ENCODE measurements around the gene PIF1.
"Not testable (repeated sequence)": the region's sequence is repeated elsewhere in the genome, so short reads cannot be mapped to it uniquely, and the experiment has no call there.

Gene PIF1

DNA sequence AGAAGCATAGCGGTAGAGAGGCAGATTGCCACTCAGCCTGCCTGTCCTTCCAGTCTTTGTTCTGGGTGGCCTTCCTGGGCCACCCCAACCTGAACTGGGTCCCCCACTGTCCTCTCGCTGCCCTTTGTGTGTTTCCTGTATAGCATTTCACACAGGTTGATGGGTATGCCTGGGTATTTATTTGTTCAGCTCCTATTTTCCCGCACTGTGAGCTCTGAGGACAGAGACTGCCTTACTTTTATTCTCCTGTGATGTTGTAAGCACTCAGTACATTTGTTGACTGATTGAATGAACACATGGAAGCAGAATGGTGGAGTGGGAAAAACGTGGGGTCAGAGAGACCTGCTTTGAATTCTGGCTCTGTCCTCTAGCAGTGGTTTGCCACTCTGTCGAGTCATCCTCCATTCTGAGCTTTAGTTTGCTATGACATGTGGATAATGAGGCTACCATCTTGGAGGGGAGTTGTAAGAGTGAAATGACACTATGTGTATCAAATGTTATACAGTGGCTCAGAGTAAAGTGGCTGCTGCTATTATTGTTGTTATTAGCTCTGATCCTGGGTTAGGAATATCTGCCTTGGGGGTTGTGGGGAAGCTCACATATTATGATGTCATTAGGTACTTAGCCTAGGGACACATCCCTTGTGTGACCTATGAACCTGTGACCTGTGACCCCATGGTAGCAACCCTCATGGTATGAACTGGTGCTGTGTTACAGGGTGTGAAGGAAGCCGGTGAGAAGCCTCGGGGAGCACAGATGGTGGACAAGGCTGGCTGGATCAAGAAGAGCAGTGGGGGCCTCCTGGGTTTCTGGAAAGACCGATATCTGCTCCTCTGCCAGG, 22.6 kb upstream of the PIF1 start:
- DNase-seq (ENCODE audit: low read depth) = no peak

DNA sequence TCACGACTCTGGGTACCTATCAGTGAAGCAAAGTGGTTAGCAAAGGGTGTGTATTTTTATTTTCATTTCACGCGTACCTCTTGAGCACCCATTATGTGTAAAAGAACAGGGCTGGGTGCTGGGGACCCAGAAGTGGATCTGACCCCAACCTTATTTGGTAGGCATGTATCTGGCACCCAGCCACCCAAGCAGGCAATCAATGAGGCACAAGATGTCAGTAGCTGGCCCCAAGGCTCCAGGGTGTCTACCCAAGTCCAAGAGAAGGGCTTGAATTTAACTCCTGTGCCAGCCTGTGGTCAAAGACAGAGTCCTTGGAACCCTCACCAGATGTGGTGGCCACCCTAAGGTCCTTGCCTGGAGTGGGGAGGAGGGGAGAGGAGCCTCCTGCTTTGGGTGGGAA, 22.0 kb upstream of the PIF1 start:
- no peak for DNase-seq (ENCODE audit: low read depth)

DNA sequence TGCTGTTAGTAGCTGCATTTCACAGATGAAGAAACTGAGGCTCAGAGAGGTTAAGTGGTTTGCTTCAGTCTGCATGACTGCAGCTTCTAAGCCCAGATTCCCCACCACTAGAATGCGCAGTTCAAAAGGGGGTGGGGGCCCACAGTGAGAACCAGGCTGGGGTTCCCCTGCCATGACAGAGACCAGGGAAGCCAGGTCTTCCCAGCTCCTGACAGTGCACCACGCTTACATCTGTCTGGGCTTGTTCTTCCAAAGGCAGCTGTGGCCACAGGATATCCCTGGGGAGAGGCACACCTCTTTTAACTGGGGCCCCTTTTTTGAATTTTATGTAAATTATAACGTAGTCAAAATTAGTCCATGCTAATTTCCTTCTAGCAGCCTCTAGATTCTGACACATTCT, 21.6 kb upstream of the PIF1 start:
- no peak for DNase-seq (ENCODE audit: low read depth)

DNA sequence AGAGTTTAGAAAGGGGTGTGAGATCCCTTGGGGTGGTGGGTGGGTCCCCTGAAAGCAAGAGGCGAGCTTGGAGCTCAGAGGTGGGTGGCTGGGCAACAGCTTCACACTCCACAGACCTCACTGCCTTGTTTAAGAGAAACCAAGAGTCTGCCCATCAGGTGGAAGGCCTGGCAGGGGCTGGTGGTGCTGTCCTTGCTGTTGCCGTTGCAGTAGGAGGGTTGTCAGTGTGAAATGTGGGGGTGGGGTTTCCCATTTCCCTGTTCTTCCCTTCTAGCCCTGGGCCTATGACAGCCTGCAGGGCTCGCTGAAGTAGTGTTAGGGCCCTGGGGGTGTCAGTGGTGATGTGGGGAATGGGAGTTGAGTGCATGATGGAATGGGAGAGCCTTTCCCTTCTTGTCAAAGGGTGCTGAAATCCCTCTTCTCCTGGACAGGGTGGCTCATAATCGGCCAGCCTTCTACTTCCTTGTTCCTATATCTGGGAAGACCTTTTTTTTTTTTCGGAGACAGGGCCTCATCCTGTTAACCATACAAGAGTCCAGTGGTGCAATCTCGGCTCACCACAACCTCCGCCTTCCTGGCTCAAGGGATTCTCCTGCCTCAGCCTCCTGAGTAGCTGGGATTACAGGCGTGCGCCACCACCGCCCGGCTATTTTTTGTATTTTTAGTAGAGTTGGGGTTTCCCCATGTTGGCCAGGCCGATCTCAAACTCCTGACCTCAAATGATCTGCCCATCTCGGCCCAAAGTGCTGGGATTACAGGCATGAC, 20.6 kb upstream of the PIF1 start:
- DNase-seq (ENCODE audit: low read depth) = no peak

- DNase-seq (ENCODE audit: low read depth) = no peak
Observed at GRCh38 chr15:64845183-64845611, 19.8 kb upstream of the PIF1 start.

- no peak for DNase-seq (ENCODE audit: low read depth)
Observed at GRCh38 chr15:64844576-64845145, 19.2 kb upstream of the PIF1 start.

- no peak for DNase-seq (ENCODE audit: low read depth)
Observed at GRCh38 chr15:64843991-64844390, 18.5 kb upstream of the PIF1 start.

- peak; percentile 82 for DNase-seq (ENCODE audit: low read depth)
Observed at GRCh38 chr15:64842986-64843561, 17.6 kb upstream of the PIF1 start.

DNA sequence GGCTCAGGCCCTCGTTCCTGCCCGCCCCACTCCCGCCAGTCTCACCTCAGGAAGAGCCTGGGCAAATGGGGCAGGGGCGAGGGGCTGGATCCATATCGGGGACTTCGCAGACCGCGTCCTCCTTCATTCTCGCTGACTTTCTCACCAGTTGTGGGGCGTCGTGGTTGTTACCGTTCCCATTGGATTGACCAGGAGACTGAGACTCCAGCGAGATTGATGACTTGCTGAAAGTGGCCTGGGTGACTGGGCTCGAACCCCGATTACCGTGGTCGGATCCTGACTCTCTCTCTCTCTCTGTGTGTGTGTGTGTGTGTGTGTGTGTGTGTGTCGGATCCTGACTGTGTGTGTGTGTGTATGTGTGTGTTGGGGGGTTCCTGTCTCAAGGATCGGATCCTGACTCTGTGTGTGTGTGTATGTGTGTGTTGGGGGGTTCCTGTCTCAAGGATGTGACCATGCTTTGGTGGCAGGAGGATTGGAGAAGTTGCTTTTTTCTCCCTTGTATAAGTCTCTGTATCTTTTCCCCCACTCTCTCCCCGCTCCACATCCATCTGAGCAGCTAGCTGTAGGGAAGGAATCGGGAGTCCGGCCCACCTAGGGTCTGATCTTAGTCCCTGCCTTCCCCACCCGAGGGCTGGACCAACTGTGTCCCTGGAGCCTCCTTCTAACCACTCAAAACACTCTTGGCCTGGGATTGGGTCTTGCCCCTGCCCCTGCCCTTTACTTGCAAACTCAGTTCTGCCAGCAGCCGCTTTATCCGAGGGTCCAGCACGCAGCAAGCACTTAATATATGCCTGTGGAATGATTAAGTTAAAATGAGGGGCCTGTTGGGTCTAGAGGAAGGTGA, 16.9 kb upstream of the PIF1 start:
- peak; percentile 54 for DNase-seq (ENCODE audit: low read depth)

GRCh38 chr15:64841344-64842095, 16.1 kb upstream of the PIF1 start, which contains the start of gene PLEKHO2:
Gene PLEKHO2, plus strand, starts transcription at chr15:64841915. Its CDS starts 102 bp downstream, at chr15:64842017.
- peak; percentile 94 for DNase-seq (ENCODE audit: low read depth)

GRCh38 chr15:64841060-64841343, 15.6 kb upstream of the PIF1 start:
- DNase-seq (ENCODE audit: low read depth) = no peak

- no peak for DNase-seq (ENCODE audit: low read depth)
Observed at GRCh38 chr15:64837502-64837901, 12.1 kb upstream of the PIF1 start.

DNA sequence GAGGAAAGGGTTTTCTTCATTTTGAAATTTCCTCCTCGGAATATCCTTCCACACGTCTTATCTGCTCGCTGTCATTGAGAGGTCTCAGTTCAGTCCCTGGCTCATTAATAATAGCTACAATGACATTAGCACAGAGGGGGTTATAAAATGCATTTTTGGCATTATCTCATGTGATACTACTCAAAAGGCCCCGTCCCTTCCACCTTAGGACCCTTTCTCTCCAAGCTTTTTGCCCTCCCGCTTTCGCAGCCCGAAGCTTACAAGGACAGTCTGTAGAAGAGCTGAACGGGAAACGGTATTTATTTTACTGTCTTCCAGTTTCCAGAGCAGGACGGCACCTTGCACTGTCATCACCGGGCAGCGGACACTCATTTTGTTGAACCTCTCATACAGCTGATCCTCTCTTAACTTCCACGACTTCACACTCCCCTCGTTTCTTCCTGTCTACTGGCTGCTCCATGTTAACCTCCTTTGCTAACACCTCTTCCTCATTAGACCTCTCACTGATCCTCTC, 10.6 kb upstream of the PIF1 start:
- DNase-seq (ENCODE audit: low read depth) = no peak

DNA sequence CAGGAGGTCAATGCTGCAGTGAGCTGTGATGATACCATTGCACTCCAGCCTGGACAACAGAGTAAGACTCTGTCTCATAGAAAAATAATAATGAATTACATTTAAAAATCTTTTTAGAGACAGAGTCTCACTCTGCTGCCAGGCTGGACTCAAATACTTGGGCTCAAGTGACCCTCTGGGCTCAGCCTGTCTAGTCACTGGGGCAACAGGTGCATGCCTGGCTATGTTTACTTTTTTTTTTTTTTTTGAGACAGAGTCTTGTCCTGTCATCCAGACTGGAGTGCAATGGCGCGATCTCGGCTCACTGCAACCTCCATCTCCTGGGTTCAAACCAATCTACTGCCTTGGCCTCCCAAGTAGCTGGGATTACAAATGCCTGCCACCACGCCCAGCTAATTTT, 8.2 kb upstream of the PIF1 start:
- no peak for DNase-seq (ENCODE audit: low read depth)

- peak; percentile 90 for DNase-seq (ENCODE audit: low read depth)
Observed at GRCh38 chr15:64828985-64829384, 3.5 kb upstream of the PIF1 start.

GRCh38 chr15:64824929-64825430, 467 bp downstream of the PIF1 start:
- no peak for DNase-seq (ENCODE audit: low read depth)

- no peak for DNase-seq (ENCODE audit: low read depth)
Observed at GRCh38 chr15:64816452-64816851, 9.0 kb downstream of the PIF1 start.

DNA sequence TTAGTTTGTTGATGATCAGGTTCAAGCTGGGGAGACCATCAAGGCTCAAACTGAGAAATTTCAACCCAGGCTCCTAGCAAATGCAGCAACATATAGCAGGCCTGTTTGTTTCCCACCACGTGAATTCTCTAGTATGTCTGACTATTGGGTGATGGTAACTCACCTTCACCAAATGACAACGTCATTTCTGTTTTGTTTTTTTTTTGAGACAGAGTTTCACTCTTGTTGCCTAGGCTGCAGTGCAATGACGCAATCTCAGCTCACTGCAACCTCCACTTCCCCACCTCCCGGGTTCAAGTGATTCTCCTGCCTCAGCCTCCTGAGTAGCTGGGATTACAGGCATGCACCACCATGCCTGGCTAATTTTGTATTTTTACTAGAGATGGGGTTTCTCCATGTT, 10.5 kb downstream of the PIF1 start:
- DNase-seq (ENCODE audit: low read depth) = not testable (repeated sequence)

DNA sequence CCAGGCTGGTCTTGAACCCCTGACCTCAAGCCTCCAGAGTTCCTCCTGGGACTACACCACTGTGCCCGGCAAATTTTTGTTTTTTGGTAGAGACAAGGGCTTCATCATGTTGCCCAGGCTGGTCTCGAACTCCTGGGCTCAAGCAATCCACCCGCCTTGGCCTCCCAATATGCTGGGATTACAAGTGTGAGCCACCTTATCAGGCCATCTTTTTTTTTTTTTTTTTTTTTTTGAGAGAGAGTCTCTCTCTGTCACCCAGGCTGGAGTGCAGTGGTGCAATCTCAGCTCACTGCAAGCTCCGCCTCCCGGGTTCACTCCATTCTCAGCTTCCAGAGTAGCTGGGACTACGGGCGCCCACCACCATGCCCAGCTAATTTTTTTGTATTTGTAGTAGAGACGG, 11.2 kb downstream of the PIF1 start:
- not testable (repeated sequence) for DNase-seq (ENCODE audit: low read depth)

- peak; percentile 37 for DNase-seq (ENCODE audit: low read depth)
Observed at GRCh38 chr15:64813075-64813474, 12.4 kb downstream of the PIF1 start.

Measured in ELR (cell line).